Germinal center (tissue), 1 donor: ENCODE results near the gene FCRL6.
A peak's percentile ranks its signal among the peaks of the same experiment; 100 is the strongest.

Experiments used
- DNase-seq: peaks from one replicate; pipeline ENCODE4 v3.0.0; 2012; ENCODE audit warnings: mixed read lengths, low spot score

The FCRL6 gene, protein sequence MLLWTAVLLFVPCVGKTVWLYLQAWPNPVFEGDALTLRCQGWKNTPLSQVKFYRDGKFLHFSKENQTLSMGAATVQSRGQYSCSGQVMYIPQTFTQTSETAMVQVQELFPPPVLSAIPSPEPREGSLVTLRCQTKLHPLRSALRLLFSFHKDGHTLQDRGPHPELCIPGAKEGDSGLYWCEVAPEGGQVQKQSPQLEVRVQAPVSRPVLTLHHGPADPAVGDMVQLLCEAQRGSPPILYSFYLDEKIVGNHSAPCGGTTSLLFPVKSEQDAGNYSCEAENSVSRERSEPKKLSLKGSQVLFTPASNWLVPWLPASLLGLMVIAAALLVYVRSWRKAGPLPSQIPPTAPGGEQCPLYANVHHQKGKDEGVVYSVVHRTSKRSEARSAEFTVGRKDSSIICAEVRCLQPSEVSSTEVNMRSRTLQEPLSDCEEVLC

GRCh38 chr1:159802111-159802510 is at the start of gene FCRL6:
TSS of gene FCRL6 (plus strand) at chr1:159802360. CDS start at chr1:159802425, 65 bp downstream.
- DNase-seq: no peak

DNA sequence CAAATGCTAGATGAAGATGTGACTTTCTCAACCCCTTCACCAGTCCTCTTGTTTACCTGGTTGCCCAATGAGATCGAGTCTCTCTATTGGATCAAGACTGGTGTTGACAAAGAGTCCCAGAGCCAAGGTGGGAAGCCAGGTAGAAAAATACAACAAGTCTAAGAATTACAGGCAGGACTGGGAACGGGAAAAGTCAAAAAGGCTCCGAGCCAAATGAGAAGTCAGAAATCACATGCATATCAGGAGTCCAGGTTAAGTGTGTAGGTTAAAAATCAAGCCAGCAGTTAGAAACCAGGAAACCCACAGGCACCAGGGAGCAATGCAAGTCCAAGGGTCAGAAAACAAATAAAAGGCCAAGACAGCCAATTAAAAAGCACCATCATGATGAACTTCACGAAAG is 48.8 kb upstream of the FCRL6 start:
- DNase-seq: no peak

DNA sequence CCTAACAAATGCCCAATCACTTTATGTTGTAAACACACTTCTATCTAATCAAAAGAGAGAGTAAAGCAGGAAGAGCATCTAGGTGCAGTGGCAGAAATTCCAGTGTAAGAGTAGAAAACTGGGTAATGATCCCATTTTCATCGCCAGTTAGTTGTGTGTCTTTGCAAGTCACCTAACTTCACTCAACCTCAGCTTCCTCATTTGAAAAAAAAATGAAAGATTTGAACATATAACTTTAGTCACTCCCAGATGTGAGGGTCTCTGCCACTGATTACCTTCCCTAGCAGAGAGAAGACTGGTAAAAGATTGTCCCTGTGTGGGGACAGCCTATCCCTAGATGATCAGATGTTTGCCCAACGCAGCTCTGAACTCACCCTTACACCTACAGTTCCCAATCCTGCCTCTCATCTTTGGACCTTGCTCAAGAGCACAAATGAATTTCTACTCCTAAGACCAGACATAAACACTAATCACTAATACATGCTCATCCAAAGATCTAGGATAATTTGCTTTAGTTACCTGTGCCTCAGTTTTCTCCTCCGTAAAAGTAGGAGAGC is 46.6 kb upstream of the FCRL6 start:
- DNase-seq: no peak

- DNase-seq: no peak
These were observed 45.8 kb upstream of the FCRL6 start for GRCh38 chr1:159756397-159756796.

DNA sequence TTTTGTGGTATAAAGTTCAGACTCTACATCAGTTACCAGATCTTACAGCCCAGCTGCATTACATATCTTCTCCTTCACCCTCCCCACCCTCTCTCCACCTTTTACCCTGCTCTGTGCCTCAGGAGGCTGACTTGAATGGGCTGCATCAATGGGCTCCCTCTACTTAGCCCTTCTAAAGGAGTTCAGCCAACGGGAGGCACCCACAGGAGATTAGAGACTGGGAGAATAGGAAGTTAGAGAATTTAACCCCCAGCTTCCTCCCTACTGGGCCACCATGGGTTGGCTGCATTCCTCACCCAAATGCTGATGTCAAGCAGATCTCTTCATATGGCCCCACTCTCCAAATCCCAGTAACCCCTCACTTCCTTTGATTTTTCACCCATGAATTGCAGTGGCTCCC is 38.5 kb upstream of the FCRL6 start:
- DNase-seq: no peak

- DNase-seq: no peak
These were observed 36.4 kb upstream of the FCRL6 start for GRCh38 chr1:159765806-159766205.

- no peak for DNase-seq
These were observed 30.8 kb upstream of the FCRL6 start for GRCh38 chr1:159771127-159771895.

DNA sequence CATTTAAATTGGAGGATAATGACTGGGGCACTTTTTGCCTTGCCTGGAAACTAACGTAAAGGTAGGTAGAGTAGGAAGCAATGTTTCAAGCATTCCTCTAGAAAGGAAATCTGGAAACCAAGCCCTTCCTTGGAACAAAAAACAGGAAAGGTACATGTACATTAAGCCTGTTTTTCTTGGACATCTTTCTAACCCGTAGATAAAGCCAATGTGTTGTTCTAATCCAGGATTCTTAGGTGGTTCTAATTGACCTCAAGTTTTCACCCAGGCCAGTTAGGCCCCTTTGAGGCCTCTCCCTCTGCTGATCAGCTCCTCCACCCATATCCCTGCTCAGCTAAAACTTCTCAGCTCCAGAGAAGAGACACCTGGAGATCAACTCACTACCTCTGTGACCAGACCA is 27.7 kb upstream of the FCRL6 start:
- DNase-seq: no peak

- no peak for DNase-seq
These were observed 26.4 kb upstream of the FCRL6 start for GRCh38 chr1:159775716-159776115.

DNA sequence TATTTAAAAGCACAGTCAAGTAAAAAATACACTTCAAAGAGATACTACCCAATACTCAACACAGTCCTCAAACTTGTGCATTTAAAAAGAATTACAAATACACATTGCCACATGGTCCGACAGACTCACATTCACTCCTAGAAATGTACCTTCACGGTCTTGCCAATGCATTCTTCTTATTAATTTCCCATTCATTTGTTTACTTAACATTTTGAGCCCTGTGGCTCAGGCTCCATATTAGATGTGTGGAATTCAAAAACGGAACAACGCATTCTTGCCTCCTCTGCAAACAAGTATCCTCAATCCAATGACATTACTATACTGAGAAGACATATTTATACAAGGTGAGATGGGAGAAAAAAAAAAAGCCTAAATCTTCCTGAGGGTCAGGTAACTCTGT is 23.9 kb upstream of the FCRL6 start:
- DNase-seq: no peak

GRCh38 chr1:159779403-159779851 is 22.7 kb upstream of the FCRL6 start:
- DNase-seq: no peak

DNA sequence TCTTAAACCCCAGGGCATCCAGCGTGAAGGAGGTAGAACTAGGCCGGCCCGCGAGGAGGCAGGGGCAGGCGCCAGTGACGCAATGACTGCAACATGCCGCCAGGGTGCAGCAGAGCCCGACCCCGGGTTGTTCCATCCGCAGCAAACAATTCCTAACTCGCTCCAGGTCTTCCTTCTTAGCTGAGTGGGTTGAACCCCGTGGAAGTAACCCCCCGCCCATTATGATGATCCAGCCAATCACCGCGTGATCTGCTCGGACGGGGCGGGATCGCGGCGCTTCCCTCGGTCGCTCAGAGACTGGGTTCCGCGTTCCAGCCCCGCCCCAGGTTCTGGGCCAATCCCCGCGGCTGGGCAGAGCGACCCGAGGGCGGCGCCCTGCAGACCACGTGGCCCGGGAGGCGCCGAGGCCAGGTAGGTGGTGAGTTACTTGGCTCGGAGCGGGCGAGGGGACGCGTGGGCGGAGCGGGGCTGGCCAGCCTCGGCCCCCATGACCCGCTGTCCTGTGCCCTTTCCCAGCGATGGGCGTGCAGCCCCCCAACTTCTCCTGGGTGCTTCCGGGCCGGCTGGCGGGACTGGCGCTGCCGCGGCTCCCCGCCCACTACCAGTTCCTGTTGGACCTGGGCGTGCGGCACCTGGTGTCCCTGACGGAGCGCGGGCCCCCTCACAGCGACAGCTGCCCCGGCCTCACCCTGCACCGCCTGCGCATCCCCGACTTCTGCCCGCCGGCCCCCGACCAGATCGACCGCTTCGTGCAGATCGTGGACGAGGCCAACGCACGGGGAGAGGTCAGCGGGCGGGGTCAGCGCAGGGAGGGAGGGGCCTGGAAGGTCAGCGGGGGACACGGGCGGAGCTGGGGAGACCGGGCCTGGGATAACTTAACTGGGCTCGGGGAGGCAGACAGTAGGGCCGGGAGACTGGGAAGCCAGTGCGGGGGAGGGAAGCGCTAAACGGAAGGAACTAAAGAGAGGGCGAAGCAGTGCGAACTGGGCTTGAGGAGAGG is 21.3 kb upstream of the FCRL6 start, which contains the start of gene DUSP23:
DUSP23 (plus strand) TSS at position 380 of the 1,000 bp plus-strand sequence; CDS start at position 519, 139 bp downstream.
- peak; percentile 97 for DNase-seq

DNA sequence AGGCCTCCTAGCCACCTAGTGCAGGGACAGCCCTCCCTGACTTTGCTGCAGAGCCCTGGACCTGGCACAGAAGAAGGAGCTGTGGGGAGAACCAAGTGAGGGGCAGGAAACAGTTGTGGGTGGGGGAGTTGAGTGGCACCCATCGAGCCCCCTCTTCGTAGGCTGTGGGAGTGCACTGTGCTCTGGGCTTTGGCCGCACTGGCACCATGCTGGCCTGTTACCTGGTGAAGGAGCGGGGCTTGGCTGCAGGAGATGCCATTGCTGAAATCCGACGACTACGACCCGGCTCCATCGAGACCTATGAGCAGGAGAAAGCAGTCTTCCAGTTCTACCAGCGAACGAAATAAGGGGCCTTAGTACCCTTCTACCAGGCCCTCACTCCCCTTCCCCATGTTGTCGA is 20.2 kb upstream of the FCRL6 start:
- no peak for DNase-seq

- DNase-seq: no peak
These were observed 18.4 kb upstream of the FCRL6 start for GRCh38 chr1:159783724-159784123.

DNA sequence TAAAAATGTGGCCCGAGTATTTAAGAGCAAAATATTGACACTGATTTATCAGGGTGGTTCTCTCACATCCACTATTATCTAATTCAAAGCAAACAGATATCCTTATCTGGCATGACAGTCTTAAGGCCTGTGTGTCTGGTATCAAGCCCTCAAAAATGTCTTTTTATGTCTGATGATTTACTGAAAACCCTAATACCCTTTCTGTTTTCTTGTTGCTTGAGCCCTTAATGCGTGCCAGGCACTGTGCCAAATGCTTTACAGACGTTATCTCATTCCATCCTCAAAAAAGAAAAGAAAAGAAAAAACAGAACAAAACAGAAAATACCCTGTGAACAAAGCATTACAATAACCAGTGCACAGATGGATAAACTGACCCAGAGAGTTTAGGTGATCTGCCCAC is 15.7 kb upstream of the FCRL6 start:
- no peak for DNase-seq

DNA sequence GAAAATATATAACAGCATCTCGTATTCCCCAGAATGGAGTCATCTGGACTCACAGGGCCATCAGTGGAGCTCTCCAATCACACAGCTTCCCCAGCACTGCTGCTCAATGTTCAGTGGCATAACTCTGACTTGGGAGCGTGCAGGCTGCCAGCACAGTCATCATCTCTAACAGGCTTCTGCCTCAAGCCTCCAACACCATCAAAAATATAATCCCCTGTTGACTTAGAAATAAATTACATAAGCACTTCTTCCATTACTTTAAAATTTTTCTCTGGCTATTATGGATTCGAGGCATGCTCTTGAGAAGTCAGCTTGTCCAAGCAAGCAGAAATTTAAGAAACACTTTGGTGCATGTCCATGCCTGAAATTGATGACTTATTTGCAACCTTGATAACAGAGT is 15.2 kb upstream of the FCRL6 start:
- no peak for DNase-seq

GRCh38 chr1:159790237-159790917 is 11.8 kb upstream of the FCRL6 start:
- peak; percentile 35 for DNase-seq

GRCh38 chr1:159791031-159791430 is 11.1 kb upstream of the FCRL6 start:
- no peak for DNase-seq

- no peak for DNase-seq
These were observed 10.7 kb upstream of the FCRL6 start for GRCh38 chr1:159791461-159791860.

DNA sequence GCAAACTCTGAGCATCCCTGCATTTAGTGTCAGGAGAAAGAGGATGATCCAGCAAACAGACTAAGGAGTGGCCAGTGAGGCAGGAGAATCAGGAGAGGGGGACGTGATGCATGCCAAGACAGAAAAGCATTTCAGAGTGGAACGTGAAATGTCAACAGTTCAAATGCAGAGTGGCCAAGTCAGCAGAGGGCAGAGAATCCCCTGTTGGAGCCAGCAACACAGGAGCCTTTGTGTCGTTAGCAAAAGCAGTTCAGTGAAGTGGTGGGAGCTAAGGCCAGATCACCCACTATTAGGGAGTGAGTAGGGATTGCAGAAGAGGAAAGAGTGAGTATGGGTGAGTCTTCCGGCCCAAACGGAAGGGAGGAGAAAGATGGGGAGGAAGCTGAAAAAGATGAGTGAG is 6.6 kb upstream of the FCRL6 start:
- DNase-seq: no peak

- DNase-seq: peak; percentile 57
These were observed 3.3 kb upstream of the FCRL6 start for GRCh38 chr1:159798893-159799292.
